Measurements from ENCODE around the gene MAGEA2.
"Not testable (repeated sequence)": the region's sequence is repeated elsewhere in the genome, so short reads cannot be mapped to it uniquely, and the experiment has no call there.

The MAGEA2 gene, protein sequence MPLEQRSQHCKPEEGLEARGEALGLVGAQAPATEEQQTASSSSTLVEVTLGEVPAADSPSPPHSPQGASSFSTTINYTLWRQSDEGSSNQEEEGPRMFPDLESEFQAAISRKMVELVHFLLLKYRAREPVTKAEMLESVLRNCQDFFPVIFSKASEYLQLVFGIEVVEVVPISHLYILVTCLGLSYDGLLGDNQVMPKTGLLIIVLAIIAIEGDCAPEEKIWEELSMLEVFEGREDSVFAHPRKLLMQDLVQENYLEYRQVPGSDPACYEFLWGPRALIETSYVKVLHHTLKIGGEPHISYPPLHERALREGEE

DNA sequence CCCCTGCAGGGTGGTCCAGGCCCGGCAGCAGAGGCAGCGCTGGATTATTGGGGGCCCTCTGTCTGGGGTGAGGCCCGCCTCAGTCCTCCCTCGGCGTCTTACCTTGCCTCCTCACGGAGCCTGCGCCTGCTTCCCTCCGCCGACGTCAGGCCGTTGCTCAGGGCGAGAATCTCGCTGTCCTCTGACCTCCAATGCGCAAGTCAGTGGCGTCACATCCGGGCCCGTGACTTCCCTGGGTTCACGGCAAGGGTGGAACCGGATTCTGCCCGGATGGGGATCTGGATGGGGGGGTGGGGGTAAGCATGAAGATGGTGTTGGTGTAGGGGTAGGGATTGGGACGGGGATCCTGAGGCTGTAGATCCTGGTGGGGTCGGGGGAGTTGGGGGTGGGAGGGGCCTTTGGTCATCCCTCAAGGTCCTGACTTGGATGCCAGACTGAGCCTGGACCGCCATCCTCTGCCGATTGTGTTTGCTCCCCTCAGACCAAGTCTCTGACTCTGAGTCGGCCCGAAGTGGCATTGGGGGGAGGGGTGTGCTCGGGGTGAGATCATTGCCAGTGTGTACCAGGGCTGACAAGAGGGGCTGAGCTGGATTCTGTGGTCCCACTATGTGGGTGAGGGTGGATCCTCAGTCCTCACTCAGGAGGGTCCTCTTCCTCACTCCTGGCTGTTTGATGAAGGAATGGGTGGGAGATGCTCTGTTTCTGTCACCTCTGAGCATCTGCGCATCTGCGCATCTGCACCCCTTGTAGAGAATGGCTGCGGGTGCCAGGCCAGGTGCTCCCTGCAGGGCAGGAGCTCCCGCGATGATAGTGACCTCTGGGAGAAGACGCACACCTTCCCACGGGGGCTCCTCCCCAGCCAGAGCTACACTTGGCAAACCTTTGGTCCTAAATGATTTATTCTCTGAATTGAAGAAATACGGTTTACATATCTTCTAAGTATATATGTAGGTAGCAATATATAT is at the start of gene MAGEA2:
MAGEA2 (minus strand) TSS at position 157 of the 965 bp plus-strand sequence. CDS start 2,479 bp downstream, outside the sequence.
- FAIRE-seq = not testable (repeated sequence)

DNA sequence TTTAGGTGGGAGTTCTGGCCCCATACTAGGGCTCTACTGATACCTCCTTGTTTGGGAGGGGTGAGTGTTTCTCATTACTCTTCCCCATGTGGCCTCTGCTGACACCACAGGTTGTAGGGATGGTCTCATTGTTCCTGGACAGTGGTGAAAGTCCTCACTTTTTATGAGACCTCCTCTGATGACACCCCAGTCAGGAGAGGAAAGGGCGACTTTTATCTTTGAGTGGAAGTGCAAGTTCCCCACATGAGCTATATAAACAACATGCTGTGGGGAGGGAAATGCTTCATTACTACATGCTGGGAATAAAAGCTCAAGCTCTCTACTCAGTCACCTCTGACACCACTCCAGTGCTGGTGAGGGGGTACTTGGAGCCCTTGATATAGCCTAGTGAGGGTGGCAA is 45.3 kb upstream of the MAGEA2 start:
- no peak for FAIRE-seq

DNA sequence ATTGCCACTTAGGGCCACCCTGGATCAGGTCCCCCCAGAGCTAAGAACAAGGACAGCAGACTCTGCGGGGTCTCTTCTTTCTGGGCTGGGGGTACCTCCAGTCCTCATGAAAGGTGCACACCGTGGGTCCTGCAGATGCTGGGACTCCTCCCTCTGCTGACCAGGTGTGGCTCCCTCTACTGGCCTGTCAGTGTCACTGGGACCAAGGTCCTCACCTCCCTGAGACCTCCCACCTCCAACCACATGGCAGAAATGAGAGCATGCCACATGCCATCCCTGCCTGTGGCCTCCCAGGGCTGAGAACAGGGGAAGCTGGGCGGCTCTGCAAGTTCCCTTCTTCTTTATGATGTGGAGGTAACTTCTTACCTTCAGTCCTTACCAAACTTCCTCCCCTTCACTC is 33.4 kb upstream of the MAGEA2 start:
- not testable (repeated sequence) for FAIRE-seq

DNA sequence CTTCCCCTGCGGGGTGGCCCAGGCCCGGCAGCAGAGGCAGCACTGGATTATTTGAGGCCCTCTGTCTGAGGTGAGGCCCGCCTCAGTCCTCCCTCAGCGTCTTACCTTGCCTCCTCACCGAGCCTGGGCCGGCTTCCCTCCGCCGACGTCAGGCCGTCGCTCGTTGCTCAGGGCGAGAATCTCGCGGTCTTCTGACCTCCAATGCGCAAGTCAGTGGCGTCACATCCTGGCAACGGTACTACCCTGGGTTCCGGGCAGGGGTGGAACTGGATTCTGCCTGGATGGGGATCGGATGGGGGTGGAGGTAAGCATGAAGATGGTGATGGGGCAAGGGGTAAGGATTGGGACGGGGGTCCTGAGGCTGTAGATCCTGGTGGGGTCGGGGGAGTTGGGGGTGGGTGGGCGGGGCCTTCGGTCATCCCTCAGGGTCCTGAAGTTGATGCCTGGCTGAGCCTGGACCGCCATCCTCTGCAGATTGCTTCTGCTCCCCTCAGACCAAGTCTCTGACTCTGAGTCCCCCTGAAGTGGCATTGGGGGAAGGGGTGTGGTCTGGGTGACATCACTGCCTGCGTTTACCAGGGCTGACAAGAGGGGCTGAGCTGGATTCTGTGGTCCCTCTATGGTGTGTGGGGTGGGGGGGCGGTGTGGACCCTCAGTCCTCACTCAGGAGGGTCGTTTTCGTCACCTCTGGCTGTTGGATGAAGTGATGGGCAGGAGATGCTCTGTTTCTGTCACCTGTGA is 16.1 kb upstream of the MAGEA2 start, which contains the start of gene MAGEA6:
MAGEA6 (minus strand) TSS at position 141 of the 741 bp plus-strand sequence. CDS start 2,039 bp downstream, outside the sequence.
- FAIRE-seq = not testable (repeated sequence)

DNA sequence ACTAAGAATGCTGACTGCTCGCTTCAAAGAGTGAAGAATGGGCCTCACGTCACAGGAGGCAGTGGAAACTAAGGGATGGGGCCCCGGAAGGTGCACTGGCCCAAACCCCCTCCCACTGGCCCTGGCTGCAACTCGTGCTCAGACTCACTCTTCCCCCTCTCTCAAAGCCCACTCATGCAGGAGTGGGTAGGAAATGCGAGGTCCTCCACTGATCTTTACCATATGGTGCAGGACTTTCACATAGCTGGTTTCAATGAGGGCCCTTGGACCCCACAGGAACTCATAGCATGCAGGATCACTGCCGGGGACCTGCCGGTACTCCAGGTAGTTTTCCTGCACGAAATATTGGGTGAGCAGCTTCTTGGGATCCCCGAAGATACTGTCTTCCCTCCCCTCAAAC is 12.9 kb upstream of the MAGEA2 start:
- not testable (repeated sequence) for FAIRE-seq

DNA sequence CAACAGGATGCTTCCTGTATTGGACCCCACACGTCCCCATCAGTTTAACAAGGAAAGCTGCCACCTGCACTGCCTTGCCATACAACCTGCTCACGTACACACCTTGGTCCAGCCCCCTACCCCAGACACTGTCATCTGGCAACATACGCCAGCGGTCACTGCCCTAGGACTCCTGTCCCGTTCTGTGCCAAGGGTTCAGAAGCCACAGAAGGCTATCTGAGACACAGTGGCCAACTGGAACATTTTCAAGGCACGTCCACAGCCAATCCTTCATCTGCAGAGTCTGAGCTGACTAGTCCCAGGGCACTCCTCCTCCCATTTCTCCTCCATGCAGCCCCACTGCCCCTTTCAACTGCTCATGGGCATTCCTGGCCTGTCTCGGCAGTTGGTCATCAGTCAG is 7.9 kb upstream of the MAGEA2 start:
- FAIRE-seq = not testable (repeated sequence)

DNA sequence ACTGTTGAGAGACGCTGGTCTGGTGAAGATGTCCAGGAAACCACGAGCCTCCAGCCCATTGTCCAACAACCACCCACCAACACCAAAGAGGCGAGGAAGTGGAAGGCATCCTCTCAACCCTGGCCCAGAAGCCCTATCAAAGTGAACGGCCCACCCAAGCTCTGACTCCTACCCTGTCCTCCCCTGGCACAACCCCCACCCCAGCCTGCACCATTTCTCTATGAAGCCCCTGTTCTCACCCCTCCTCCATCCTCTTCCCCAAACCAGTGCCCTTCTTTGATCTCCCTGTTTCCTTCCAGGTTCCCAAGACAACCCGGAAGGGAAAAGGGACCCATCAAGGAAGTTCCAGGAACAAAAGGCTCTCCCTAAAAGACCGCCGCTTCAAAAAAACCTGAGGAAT is 5.9 kb upstream of the MAGEA2 start:
- FAIRE-seq = not testable (repeated sequence)

DNA sequence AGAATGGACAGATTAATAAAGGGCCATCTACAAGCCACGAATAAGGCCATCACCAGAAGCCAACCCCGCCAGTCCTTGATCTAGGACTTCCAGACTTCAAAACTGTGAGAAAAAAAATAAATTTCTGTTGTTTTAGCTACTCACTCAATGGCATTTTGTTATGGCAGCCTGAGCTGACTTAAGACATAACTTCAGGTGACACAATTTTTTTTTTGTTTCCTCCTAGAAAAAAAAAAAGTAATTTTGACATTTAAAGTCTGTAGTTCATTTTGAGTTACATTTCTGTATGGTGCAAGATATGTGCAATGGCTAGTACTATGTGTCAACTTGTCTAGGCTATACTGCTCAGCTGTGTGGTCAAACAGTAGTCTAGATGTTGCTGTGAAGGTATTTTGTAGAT is 5.3 kb upstream of the MAGEA2 start, which contains the start of gene CSAG3:
CSAG3 (plus strand) TSS at position 301 of the 400 bp plus-strand sequence.
- not testable (repeated sequence) for FAIRE-seq

DNA sequence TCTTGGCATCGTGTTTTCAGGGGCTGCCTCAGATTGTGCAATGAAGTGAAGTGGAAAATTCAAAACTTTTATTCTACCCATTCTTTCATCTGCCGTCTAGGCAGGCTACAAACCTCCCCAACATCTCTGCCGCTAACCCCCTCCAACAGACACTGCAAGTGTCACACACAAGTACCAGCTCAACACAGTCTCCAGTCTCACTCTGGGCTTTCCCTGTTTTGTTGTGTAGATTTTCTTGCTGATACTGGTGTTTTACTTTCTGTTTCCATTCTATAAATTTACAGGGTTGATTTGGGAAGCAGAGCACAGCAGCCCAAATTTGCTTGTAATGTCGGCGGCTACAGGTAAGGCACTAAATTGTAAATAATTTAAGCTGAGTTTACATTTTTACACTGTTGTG is 1.2 kb upstream of the MAGEA2 start:
- not testable (repeated sequence) for FAIRE-seq

DNA sequence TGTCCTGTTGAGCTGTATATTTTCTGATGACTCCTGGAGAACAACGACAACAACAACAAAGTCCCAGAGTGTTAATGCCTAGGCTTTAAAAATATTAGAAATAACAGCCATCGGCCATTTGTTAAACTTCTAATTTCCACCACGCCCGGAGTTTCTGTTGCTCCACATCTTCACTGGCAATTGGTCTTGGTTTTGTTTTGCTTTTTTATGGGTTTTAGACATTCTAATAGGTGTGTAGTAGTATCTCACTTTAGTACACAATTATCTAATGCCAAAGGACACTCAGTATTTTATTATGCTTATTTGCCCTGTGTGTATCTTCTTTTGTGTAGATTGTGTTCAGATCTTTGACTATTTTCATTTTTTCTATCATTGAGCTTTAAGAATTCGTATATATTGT is 15.1 kb downstream of the MAGEA2 start:
- no peak for FAIRE-seq

DNA sequence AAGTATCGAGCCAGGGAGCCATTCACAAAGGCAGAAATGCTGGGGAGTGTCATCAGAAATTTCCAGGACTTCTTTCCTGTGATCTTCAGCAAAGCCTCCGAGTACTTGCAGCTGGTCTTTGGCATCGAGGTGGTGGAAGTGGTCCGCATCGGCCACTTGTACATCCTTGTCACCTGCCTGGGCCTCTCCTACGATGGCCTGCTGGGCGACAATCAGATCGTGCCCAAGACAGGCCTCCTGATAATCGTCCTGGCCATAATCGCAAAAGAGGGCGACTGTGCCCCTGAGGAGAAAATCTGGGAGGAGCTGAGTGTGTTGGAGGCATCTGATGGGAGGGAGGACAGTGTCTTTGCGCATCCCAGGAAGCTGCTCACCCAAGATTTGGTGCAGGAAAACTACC is 17.1 kb downstream of the MAGEA2 start:
- not testable (repeated sequence) for FAIRE-seq

DNA sequence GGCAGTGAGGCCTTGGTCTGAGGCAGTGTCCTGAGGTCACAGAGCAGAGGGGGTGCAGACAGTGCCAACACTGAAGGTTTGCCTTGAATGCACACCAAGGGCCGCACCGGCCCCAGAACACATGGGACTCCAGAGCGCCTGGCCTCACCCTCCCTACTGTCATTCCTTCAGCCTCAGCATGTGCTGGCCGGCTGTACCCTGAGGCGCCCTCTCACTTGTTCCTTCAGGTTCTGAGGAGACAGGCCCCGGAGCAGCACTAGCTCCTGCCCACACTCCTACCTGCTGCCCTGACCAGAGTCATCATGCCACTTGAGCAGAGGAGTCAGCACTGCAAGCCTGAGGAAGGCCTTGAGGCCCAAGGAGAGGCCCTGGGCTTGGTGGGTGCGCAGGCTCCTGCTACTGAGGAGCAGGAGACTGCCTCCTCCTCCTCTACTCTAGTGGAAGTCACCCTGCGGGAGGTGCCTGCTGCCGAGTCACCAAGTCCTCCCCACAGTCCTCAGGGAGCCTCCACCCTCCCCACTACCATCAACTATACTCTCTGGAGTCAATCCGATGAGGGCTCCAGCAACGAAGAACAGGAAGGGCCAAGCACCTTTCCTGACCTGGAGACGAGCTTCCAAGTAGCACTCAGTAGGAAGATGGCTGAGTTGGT is 17.7 kb downstream of the MAGEA2 start:
- no peak for FAIRE-seq

DNA sequence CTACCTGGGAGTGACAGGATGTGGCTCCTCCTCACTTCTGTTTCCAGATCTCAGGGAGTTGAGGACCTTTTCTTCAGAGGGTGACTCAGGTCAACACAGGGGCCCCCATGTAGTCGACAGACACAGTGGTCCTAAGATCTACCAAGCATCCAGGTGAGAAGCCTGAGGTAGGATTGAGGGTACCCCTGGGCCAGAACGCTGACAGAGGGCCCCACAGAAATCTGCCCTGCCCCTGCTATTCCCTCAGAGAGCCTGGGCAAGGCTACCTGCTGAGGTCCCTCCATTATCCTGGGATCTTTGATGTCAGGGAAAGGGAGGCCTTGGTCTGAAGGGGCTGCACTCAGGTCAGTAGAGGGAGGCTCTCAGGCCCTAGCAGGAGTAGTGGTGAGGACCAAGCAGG is 18.5 kb downstream of the MAGEA2 start:
- no peak for FAIRE-seq

DNA sequence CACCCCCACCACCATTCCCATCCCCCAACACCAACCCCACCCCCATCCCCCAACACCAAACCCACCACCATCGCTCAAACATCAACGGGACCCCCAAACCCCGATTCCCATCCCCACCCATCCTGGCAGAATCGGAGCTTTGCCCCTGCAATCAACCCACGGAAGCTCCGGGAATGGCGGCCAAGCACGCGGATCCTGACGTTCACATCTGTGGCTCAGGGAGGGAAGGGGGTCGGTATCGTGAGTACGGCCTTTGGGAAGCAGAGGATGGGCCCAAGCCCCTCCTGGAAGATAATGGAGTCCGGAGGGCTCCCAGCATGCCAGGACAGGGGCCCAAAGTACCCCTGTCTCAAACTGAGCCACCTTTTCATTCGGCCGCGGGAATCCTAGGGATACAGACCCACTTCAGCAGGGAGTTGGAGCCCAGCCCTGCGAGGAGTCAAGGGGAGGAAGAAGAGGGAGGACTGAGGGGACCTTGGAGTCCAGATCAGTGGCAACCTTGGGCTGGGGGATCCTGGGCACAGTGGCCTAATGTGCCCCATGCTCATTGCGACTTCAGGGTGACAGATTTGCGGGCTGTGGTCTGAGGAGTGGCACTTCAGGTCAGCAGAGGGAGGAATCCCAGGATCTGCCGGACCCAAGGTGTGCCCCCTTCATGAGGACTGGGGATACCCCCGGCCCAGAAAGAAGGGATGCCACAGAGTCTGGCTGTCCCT is 19.3 kb downstream of the MAGEA2 start:
- FAIRE-seq = not testable (repeated sequence)

DNA sequence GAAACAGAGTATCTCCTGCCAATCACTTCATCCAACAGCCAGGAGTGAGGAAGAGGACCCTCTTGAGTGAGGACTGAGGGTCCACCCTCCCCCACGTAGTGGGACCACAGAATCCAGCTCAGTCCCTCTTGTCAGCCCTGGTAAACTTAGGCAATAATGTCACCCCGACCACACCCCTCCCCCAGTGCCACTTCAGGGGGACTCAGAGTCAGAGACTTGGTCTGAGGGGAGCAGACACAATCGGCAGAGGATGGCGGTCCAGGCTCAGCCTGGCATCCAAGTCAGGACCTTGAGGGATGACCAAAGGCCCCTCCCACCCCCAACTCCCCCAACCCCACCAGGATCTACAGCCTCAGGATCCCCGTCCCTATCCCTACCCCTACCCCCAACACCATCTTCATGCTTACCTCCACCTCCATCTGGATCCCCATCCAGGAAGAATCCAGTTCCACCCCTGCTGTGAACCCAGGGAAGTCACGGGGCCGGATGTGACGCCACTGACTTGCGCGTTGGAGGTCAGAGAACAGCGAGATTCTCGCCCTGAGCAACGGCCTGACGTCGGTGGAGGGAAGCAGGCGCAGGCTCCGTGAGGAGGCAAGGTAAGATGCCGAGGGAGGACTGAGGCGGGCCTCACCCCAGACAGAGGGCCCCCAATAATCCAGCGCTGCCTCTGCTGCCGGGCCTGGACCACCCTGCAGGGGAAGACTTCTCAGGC is 20.2 kb downstream of the MAGEA2 start, which contains the start of the genes CSAG1 and MAGEA12:
CSAG1 (minus strand) TSS at position 461 of the 715 bp plus-strand sequence. CDS start 1,261 bp downstream, outside the sequence.
MAGEA12 (plus strand) TSS at position 497 of the 715 bp plus-strand sequence. CDS start 2,405 bp downstream, outside the sequence.
- FAIRE-seq = no peak

DNA sequence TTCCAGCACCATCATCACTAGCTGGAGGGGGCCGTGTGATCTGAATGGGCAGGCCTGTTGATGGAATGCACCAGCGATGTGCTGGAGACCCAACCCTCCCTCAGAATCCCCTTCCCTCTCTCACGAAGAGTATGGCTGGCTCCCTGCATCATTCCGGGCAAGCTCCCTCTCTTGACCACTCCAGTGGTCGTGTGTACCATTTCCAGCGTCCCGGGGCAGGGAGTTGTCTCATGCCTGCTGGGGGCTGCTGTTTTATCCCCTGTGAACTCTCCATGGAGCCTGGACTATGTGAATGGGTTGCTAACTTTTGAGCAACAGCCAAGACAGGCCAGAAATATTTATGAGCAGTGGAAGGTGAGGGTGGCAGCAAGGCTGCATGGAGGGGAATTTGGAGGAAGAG is 28.2 kb downstream of the MAGEA2 start:
- no peak for FAIRE-seq

DNA sequence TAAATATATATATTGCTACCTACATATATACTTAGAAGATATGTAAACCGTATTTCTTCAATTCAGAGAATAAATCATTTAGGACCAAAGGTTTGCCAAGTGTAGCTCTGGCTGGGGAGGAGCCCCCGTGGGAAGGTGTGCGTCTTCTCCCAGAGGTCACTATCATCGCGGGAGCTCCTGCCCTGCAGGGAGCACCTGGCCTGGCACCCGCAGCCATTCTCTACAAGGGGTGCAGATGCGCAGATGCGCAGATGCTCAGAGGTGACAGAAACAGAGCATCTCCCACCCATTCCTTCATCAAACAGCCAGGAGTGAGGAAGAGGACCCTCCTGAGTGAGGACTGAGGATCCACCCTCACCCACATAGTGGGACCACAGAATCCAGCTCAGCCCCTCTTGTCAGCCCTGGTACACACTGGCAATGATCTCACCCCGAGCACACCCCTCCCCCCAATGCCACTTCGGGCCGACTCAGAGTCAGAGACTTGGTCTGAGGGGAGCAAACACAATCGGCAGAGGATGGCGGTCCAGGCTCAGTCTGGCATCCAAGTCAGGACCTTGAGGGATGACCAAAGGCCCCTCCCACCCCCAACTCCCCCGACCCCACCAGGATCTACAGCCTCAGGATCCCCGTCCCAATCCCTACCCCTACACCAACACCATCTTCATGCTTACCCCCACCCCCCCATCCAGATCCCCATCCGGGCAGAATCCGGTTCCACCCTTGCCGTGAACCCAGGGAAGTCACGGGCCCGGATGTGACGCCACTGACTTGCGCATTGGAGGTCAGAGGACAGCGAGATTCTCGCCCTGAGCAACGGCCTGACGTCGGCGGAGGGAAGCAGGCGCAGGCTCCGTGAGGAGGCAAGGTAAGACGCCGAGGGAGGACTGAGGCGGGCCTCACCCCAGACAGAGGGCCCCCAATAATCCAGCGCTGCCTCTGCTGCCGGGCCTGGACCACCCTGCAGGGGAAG is 39.5 kb downstream of the MAGEA2 start, which contains the start of gene MAGEA2B:
MAGEA2B (plus strand) TSS at position 814 of the 973 bp plus-strand sequence. CDS start 2,479 bp downstream, outside the sequence.
- FAIRE-seq = not testable (repeated sequence)

DNA sequence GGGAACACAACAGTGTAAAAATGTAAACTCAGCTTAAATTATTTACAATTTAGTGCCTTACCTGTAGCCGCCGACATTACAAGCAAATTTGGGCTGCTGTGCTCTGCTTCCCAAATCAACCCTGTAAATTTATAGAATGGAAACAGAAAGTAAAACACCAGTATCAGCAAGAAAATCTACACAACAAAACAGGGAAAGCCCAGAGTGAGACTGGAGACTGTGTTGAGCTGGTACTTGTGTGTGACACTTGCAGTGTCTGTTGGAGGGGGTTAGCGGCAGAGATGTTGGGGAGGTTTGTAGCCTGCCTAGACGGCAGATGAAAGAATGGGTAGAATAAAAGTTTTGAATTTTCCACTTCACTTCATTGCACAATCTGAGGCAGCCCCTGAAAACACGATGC is 40.4 kb downstream of the MAGEA2 start:
- FAIRE-seq = not testable (repeated sequence)

DNA sequence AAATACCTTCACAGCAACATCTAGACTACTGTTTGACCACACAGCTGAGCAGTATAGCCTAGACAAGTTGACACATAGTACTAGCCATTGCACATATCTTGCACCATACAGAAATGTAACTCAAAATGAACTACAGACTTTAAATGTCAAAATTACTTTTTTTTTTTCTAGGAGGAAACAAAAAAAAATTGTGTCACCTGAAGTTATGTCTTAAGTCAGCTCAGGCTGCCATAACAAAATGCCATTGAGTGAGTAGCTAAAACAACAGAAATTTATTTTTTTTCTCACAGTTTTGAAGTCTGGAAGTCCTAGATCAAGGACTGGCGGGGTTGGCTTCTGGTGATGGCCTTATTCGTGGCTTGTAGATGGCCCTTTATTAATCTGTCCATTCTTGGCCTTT is 44.5 kb downstream of the MAGEA2 start, which contains the start of gene CSAG2:
CSAG2 (minus strand) TSS at position 101 of the 400 bp plus-strand sequence. CDS start 161 bp downstream, outside the sequence.
- not testable (repeated sequence) for FAIRE-seq

All from islet of Langerhans (tissue), 1 donor.